Effector CD8-positive, alpha-beta T cell (primary cell): ENCODE data around the gene GLI2.

Experiments
- DNase-seq: peaks from one replicate; lab custom pipeline; 2025; lab: John Stamatoyannopoulos, UW

Gene GLI2

DNA sequence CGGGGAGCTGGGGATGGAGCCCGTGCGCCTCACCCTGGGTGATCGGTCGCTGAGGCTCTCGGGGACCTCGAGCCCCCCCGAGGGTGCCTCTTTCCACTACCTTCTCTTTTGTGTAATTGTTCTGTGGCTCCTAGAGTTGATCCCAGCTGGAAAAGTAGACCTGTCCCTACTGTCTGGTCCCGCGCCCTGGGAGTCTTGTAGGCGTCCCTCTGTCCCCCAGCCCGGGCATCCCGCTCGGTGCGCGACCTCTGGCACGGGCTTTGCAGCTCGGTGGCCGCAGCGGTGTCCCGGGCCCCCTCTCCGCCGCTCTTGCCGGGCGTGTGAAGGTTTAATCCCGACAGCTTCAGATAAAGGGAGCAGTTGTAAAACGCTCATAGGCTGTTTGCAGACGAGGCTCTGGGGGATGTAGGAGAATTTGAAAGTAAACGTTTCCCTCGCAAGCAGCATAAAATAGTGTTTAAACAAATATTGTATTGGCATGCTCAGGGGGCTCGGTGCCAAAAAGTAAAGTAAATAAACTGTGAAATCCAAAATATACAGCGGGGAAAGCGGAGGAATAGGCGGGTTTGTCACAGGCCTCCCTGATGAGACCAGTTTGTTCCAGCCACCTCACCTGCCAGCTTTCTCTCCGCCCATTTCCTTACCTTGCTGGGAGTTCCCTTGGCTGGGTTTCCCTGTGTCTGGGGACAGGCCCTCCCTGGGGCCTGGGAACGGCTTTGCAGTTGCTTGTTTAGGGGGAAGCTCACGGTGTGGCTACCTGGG, 1.9 kb downstream of the GLI2 start:
- no peak for DNase-seq

GRCh38 chr2:120738117-120738516, 2.4 kb downstream of the GLI2 start:
- DNase-seq: no peak

DNA sequence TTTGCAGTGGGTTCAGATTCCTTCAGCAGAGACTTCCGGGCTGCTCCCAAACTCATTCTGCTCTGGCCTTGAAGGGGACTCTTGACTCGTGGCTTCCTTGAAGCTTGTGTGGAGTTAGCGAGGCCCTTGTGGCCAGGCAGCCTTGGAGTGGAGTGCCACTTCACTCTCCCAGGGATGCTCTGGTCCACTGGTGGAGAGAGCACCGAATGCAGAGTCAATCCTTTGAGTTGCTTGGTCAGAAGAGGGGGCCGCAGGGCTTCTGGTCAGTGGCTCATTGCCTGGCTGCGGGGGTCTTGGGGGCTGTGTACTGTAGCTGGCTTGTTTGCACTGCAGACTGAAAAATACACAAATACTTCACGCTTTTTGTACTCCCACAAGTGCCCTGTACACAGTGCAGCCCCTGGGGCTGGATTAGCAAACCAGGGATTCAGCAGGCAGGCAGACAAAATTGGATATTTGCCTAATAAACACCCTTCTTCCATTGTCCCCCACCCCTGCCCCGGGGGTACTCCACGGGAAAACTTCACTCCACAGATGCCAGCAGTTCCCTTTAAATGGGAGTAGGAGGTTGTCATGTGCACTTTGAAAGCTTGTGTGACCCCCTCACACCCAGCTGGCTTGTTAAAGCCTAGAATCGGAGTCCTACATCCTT, 3.2 kb downstream of the GLI2 start:
- no peak for DNase-seq

GRCh38 chr2:120739438-120740090, 3.9 kb downstream of the GLI2 start:
- no peak for DNase-seq

DNA sequence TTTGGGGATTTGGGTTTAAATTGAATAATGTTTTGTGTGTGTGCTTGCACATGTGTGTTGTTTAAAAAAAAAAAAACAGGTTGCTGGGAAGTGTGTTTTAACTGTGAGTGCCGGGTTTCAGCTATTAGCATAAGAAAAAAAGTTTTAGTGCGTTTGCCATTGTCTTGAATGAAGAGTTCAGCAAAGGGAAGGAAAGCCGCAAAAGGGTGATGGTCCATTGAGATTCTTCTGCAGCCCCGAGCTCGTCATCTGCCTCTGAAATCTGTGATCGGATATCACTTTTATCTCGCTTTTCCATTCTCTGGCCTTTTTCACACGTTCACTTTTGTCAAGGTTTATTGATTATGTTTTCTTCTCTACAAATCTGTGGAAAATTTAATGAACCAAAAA, 4.7 kb downstream of the GLI2 start:
- DNase-seq: no peak

DNA sequence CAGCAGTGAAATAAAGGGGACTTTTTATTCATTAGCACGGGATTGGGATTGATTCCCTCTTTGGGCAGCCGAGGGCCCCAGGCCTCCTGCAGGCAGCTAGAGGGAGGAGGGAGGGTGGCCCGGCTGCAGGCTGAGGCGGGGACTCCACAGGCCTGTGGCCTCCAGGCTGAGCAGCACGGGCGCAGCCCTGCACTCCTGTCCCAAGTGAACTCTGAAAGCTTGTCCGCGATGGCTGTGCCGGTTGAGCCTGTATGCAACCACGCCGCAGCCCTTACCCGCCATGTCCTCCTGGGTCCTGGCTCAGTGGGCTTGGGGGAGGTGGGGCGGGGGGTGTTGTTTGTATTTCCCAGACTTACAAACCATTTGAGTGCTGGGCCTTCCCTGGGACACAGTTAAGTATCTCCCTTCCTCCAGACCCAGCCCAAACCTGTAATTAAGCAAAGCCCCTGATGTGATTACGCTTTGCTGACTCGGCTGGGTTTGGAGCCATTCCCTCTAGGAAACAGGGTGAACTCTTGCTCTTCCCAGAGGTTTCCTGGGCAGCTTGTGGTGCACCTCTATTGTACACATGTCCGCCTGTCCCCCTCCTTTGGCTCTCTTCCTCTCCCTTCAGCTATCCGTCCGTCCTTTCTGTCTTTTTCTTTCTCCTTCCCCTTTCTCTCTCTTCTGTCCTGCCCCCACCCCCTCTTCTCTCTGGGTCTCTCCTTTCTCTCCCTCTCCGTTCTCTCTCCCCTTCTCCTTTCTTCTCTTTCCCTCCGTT, 5.3 kb downstream of the GLI2 start:
- no peak for DNase-seq

DNA sequence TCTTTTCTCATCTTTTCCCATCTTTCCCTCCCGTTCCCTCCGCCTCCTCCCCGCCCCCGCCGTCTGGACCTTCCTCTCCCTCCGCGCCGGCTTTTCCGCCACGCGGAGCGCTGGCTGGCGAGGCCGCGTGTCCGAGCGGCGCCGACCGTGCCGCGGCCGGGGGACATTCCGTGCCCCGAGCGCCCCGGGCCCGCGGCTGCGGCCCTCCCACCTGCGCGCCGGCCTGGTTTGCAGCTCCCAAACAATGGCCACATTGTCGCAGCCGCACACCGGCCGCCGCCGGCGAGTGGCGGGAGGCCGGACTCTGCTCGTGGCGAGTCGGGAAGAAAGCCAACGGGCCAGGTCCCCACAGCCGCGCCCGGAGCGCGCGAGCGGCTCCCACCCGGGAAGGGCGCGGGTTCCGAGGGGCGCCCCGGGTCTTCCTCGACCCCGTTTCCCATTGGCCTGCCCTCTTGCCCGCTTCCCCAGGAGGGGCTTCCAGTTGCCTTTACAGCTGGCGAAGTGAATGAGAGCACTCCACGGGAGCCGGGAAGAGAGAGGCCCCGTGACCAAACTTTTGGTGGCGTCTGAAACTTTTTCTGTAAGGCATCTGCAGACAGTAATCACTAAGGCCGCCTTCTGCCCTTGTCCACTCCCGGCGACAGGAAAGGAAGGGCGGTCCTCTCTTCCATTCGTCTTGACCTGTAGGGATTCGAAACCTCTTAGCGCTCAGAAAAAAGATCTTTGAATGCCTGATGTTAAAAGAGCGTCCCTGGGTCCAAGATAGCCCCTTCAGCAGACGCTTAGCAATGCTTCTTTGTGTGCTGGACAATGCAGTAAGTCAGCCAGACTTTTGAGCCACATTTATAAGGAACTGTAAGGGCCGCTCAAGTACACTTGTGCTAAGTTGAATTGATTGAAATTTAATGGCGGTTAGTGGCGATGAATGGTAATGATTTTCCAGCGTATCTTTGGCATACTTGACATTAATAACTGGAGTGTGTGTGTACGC, 6.2 kb downstream of the GLI2 start:
- no peak for DNase-seq

- no peak for DNase-seq
Observed at GRCh38 chr2:120743657-120744056, 8.0 kb downstream of the GLI2 start.

DNA sequence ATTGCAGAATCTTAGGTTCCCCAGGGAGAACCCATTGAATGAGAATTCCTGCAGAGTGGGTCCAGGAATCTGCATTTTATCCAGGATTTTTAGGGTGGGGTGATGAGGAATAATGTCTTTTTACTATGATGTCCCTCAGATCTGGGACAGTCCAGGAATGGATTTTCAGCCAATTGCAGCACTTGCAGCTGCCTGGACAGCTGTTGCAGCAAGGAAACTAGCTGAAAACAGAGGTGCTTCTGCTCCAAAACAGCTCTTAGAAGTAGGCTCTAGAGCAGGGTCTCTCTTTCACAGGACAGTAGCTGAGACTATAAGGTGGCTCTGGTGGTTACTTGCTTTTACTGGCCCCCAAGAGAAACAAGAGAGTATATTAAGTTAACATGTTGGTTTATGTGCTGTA, 9.1 kb downstream of the GLI2 start:
- no peak for DNase-seq

GRCh38 chr2:120745420-120746111, 9.9 kb downstream of the GLI2 start:
- DNase-seq: no peak

- DNase-seq: no peak
Observed at GRCh38 chr2:120746144-120746543, 10.5 kb downstream of the GLI2 start.

GRCh38 chr2:120747281-120747680, 11.6 kb downstream of the GLI2 start:
- no peak for DNase-seq

DNA sequence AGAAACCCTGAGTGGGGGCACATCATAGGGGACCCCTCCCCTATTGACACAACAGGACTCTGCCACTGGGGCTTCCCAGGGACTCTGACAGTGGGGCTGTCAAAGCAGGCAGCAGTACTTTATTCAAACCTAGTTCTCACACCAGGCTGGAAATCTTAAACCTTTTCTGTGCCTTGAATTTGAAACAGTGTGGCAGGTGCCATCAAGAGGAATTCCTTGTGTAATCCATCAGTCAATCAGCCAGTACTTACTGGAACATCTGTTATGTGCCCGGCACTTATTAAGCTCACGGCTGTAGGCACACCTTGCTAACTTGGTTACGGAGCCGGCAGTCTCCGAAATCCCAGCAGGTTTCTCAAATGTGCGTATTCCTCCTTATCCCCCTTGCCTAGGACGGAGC, 12.0 kb downstream of the GLI2 start:
- DNase-seq: no peak

DNA sequence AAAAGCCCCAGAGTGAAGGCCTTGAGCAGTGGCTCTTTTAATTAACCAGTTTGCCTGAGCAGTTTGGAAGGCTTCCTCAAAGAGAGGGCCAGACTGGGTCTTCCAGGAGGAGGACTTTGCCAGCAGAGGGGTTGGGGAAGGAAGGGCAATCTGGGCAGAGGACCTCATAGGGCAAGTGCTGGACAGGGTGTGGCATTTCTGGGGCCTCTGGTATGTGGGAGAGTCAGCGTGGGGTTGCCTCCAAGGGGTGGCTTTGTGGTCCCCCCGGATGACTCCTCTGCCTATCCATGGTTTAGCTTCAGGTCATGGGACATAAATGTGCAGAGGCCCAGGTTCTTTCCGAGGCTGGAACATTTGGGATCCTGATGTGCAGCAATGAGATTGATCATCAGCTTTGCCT, 12.6 kb downstream of the GLI2 start:
- DNase-seq: no peak

DNA sequence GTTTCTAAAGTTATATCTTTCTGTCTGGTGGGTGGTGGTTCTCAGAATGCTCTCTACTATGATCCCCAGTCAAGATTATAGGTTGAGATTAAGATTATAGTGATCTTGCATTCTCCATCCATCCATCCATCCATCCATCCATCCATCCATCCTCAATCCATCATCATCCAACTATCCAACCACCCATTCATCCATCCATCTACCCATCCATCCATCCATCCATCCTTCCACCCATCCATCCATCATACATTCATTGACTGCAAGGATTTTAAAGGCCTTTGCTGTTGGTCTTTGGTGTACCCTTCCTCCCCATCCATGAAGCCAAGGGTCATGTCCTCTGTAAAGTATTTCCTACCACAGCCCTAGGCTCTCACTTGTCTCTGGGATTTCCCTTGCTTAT, 13.1 kb downstream of the GLI2 start:
- DNase-seq: no peak

DNA sequence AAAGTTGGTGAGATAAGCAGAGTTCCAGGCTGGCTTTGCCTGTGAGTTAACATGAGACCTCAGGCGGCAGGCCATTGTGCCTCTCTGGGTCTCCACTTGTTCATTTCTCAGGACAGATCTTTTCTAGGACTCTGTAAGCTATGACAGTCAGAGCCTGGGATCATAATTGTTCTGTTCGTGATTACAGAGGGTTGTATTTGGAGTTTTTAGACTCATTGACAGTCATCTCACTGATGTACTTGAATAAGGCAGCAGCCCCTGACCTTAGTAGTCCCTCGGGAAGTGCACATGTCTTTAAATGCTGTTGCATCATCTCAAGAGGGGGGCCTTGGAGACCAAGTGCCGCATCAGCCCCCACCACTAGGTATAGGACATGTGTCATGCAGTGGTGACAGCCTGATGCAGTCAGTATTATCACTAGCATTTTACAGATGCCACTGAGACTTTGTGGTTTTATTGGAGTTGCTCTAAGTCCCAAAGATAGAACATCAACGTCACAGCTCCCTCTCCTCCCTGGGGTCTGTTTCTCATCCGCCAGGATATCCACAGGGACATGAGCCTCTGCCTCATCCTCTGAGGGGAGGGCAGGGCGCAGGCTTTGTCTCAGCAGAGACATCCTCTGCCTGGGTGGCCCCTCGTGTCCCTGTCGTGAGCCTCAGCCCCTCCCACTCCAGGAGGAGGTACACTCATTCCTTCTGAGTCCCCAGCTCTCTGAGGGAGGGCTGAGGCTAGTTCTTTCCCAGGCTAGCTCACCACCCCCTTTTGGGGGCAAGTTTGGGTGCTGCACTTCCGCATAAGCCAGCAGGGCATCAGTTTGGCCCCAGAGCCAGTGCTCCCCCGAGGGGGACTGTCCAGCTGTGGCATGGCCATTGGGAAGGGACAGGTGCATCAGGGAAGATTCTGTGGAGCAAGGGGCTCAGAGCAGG, 14.1 kb downstream of the GLI2 start:
- no peak for DNase-seq

DNA sequence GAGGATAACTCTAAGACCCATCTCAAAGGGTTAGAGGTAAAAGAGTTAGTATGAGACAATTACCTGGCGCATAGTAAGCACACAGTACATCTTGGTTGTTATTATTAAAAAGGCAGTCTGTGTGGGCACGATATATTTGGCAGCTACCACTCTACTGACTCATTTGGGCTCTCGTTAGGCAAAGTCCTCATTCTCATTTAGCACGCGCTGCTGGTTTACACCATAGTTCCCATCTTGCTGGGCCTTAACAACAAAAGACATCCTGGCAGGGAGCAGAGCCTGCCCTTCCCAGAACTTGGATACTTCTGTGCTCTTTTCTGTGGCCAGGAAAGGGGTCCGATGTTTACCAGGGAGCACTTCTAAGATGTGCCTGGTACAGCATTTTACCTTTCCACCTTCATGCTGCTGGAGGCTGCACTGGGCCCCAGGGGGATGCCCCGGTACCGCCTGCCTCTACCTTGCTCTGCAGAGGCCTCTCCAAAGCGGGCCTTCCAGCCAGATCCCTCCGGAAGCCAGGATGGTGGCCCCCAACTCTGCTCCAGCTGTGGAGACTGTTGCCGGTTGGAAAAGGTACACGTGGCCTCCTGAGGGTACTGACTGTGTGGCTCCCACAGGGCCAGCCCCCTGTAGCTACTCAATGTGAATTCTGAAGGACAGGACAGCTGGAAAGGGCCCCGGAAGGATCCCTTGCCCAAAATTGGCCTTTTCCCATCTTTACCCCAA, 15.0 kb downstream of the GLI2 start:
- no peak for DNase-seq

- DNase-seq: no peak
Observed at GRCh38 chr2:120751553-120751952, 15.9 kb downstream of the GLI2 start.
